Activated B cell treated with CpG ODN at 0.5 μM for 24 hours (primary cell): Measurements from ENCODE around the gene KCNMA1. TPM values are rescaled to one million over a fixed set of nuclear protein-coding genes. Genes with fewer than 3 reads are reported as not detected.

Experiments used
- ATAC-seq: fragments of 200-7000 bp; cut with Tn5 transposase; one replicate; pipeline ENCODE4 v1.10.0; 2021; ENCODE audit warnings: low read depth, mild to moderate bottlenecking, moderate library complexity
- CTCF ChIA-PET: fragments of 350-600 bp; sonication (Branson Sonifier 250); formaldehyde crosslinking; loops from one replicate; lab custom pipeline; 2021; ENCODE audit warnings: antibody characterized with exemption; lab: Charles Lee
- POLR2A ChIA-PET: fragments of 350-600 bp; sonication (Branson Sonifier 250); formaldehyde crosslinking; loops from one replicate; lab custom pipeline; 2021; ENCODE audit warnings: antibody characterized with exemption; lab: Charles Lee
- DNase-seq: peaks from one replicate; pipeline ENCODE4 v3.0.0; 2022
- H3K27ac Mint-ChIP-seq: one replicate; pipeline ENCODE4 v1.8.0; 2020; ENCODE audit warnings: mixed read lengths
- H3K27me3 Mint-ChIP-seq: one replicate; pipeline ENCODE4 v1.8.0; 2021; ENCODE audit warnings: mixed read lengths
- H3K36me3 Mint-ChIP-seq: one replicate; pipeline ENCODE4 v1.8.0; 2021; ENCODE audit warnings: low read depth, mixed read lengths
- H3K4me1 Mint-ChIP-seq: one replicate; pipeline ENCODE4 v1.8.0; 2021; ENCODE audit warnings: mixed read lengths
- H3K4me3 Mint-ChIP-seq: one replicate; pipeline ENCODE4 v1.8.0; 2020; ENCODE audit warnings: mild to moderate bottlenecking, mixed read lengths
- H3K9me3 Mint-ChIP-seq: one replicate; pipeline ENCODE4 v1.8.0; 2020; ENCODE audit warnings: mixed read lengths
- CTCF ChIP-seq: fragments of 200-600 bp; IDR thresholded peaks from one replicate; pipeline ENCODE4 v1.8.0; 2022; ENCODE audit warnings: antibody characterized with exemption, mild to moderate bottlenecking
- intact Hi-C: fragments of 100-400 bp; cut with micrococcal nuclease; formaldehyde crosslinking; loops from one replicate; pipeline ENCODE4 v1.15.1; 2024
- total RNA-seq: library from RNA; stranded (reverse); gene quantifications from 2 replicates; pipeline ENCODE4 v1.2.3, GENCODE V29; 2022

KCNMA1 gene
- total RNA-seq, 1 donor from 2014 or later: 3.7 TPM

GRCh38 chr10:77024461-77024860 is 613.1 kb downstream of the KCNMA1 start:
- H3K9me3 Mint-ChIP-seq: no peaks in the 10 kb centered on the region
- no peak overlapping the region for H3K4me3 Mint-ChIP-seq
- DNase-seq (no peak), ATAC-seq (no peak)
- ChIA-PET CTCF (no interaction called here), POLR2A (no interaction called here)
- no peaks in the 10 kb centered on the region for H3K36me3 Mint-ChIP-seq
- intact Hi-C loops: no loop called here
- H3K27me3 Mint-ChIP-seq: no peaks in the 10 kb centered on the region
- TF ChIP-seq CTCF: no peak
- no peak overlapping the region for H3K27ac Mint-ChIP-seq
- peaks cover under 1% of the 10 kb centered on the region for H3K4me1 Mint-ChIP-seq

GRCh38 chr10:77023396-77023795 is 614.2 kb downstream of the KCNMA1 start:
- DNase-seq (no peak), ATAC-seq (no peak)
- no peak overlapping the region for H3K4me3 Mint-ChIP-seq
- ChIA-PET CTCF (no interaction called here), POLR2A (no interaction called here)
- H3K9me3 Mint-ChIP-seq: no peaks in the 10 kb centered on the region
- no peaks in the 10 kb centered on the region for H3K4me1 Mint-ChIP-seq
- H3K27me3 Mint-ChIP-seq: no peaks in the 10 kb centered on the region
- intact Hi-C loops: no loop called here
- H3K27ac Mint-ChIP-seq: no peak overlapping the region
- no peaks in the 10 kb centered on the region for H3K36me3 Mint-ChIP-seq
- TF ChIP-seq CTCF: no peak

GRCh38 chr10:77022671-77023070 is 614.9 kb downstream of the KCNMA1 start:
- no peaks in the 10 kb centered on the region for H3K27me3 Mint-ChIP-seq
- DNase-seq (no peak), ATAC-seq (no peak)
- ChIA-PET POLR2A (no interaction called here), CTCF (no interaction called here)
- H3K4me1 Mint-ChIP-seq: no peaks in the 10 kb centered on the region
- TF ChIP-seq CTCF: no peak
- intact Hi-C loops: no loop called here
- no peak overlapping the region for H3K4me3 Mint-ChIP-seq
- no peaks in the 10 kb centered on the region for H3K36me3 Mint-ChIP-seq
- H3K27ac Mint-ChIP-seq: no peak overlapping the region
- H3K9me3 Mint-ChIP-seq: no peaks in the 10 kb centered on the region

- Mint-ChIP-seq H3K4me3 (no peak overlapping the region), H3K27ac (no peak overlapping the region), H3K27me3 (no peaks in the 10 kb centered on the region), H3K36me3 (no peaks in the 10 kb centered on the region), H3K4me1 (no peaks in the 10 kb centered on the region), H3K9me3 (no peaks in the 10 kb centered on the region)
- CTCF ChIA-PET: interaction anchor here (1.0 kb wide), 1 partner anchor 38 kb away, joined by 3 read pairs; no protein-coding TSS in a partner anchor
- no peak for TF ChIP-seq CTCF
- POLR2A ChIA-PET: no interaction called here
- DNase-seq (no peak), ATAC-seq (no peak)
- intact Hi-C loops: no loop called here
These were observed 615.6 kb downstream of the KCNMA1 start for GRCh38 chr10:77021966-77022490.

- Mint-ChIP-seq H3K27me3 (no peaks in the 10 kb centered on the region), H3K9me3 (no peaks in the 10 kb centered on the region), H3K27ac (no peak overlapping the region), H3K4me3 (no peak overlapping the region), H3K36me3 (no peaks in the 10 kb centered on the region), H3K4me1 (no peaks in the 10 kb centered on the region)
- TF ChIP-seq CTCF: no peak
- CTCF ChIA-PET: no interaction called here
- POLR2A ChIA-PET: no interaction called here
- intact Hi-C loops: no loop called here
- DNase-seq (no peak), ATAC-seq (no peak)
These were observed 617.1 kb downstream of the KCNMA1 start for GRCh38 chr10:77020426-77021040.
